T follicular helper cell (primary cell): ENCODE results near the gene PTRH1.

Experiments used
- DNase-seq: peaks from one replicate; pipeline ENCODE4 v3.0.0-alpha.2; 2020; ENCODE audit warnings: low read depth

Gene PTRH1

GRCh38 chr9:127694890-127695720 lies 20.4 kb downstream of the PTRH1 start:
- DNase-seq: no peak

- no peak for DNase-seq
Observed at GRCh38 chr9:127693697-127694096, 21.8 kb downstream of the PTRH1 start.

GRCh38 chr9:127693143-127693542 lies 22.3 kb downstream of the PTRH1 start:
- no peak for DNase-seq

- no peak for DNase-seq
Observed at GRCh38 chr9:127692071-127692470, 23.4 kb downstream of the PTRH1 start.

GRCh38 chr9:127690735-127691134 lies 24.7 kb downstream of the PTRH1 start:
- no peak for DNase-seq

- no peak for DNase-seq
Observed at GRCh38 chr9:127689329-127690000, 26.0 kb downstream of the PTRH1 start.

DNA sequence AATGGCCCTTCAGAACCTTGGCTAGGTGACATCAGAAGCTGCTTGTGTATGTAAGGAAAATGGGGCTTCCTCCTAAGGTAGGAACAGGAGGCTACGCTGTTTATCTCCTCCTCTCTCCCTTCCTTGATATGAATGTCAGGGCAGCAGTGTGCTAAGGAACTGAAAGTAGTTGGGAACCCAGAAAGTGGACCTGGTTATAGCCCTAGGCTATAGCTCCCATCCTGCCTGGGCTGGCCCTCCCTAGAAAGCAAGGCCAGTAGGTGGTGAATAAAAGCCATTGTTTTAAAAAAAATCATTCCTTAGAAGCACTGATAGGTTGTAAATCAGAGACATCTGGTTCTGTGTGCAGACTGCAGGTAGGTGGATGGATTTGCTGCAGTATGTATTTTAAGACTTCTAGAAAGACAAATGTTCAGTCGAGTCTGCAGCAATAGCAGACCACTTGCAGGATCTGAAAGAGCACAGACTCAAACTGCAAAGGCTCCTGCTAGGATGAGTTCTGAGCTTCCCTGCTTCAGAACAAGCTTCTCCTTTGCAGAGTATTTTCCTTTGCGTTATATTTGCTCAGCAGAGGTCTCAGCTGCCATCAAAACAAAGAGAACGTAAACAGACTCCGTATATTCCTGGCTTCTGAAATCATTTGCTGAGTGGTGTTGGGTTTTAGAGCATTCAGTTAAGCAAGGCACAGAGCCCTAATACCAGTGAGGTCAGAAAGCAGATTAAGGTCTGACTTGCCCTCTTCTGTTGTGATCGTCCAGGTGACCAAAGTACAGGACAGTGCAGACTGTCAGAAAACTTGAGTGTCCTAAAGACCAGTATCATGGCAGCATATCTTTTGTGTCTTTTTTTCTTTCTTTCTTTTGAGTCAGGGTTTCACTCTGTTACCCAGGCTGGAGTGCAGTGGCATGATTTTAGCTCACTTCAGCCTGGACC lies 28.7 kb downstream of the PTRH1 start:
- DNase-seq: no peak

DNA sequence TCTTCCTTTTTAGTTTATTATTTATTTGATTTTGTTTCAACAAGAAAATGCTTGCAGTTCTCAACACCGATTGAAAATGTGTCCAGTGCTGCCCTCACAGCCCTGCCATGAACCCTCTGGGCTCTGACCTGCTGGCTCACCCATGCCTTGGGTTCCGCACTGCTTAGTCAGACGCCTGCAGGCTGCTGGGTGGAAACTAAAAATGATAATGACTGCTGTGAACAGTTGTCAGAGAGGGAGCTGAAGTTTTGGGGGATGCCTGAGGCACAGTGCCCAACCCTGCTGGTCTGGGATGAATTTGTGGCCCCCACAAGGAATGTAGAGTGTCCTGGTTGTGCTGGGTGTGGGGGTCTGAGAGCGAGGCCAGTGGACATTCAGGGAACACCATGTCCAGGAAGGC lies 30.9 kb downstream of the PTRH1 start:
- DNase-seq: no peak

DNA sequence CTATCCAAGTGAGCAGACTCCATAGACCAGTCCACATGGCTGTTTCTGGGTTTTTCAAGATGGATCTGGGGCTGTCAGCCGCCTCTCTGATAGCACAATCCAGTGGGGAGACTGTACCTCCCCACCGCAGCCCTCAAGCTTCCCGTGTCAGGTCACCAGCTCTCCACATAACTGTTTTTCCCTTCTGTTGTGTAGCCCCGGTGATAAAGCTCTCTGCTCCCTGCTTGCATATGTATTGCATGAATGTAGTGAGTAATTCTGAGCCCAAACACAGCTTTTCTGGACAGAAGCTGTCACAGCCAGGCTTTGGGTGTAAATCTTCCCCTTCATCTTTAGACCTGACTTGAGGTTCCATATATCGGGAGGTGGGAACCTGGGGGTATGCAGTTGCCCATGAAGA lies 31.7 kb downstream of the PTRH1 start:
- no peak for DNase-seq

DNA sequence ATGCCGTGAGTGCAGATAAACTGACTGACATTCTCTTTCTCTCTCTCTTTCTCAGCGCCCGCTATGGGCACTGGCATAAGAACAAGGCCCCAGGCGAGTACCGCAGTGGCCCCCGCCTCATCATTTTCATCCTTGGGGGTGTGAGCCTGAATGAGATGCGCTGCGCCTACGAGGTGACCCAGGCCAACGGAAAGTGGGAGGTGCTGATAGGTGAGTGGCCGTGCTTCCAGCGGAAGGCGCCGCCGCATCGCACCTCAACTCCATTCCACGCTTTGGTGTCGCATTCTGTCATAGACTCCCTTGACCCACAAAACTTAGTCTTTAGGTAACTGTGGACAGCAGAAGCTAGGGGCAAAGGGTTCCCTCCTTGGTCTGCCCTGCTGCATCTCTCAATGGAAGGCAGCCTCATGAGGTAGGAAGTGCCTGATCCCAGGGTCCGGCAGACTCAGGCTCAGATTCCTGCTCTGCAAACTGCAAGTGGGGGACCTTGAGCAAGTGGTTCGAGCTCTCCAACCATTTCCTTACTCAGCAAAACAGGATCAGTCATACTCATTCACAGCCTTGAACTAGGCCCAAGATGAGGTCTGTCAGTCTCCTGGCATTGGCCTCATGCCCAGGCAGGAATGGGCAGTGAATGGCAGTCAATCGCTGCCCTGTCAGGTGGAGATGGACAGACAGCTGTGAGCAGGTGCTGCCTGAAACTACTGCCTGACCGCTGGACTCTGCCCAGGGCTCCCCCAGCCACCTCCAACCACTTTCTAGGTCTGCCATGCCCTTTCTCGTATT lies 32.9 kb downstream of the PTRH1 start:
- DNase-seq: no peak

DNA sequence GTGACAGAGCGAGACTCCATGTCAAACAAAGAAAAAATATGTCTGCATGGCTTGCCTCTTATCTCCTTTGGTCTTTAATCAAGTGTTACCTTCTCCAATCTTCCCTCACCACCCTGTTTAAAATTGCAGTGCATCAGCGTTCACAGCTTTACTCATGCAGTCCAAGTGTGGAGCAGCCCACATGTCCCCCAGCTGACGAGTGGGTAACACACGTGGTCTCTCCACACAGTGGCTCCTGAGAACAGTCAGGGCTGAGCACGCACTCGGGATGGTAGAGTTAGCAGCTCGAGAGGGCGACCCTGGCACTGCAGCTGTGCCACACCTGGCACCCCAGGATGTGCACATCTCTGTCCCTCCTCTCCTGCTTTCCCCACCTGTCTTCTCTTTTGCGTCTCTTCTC lies 34.6 kb downstream of the PTRH1 start:
- DNase-seq: no peak

GRCh38 chr9:127680226-127680625 lies 35.2 kb downstream of the PTRH1 start:
- DNase-seq: no peak

DNA sequence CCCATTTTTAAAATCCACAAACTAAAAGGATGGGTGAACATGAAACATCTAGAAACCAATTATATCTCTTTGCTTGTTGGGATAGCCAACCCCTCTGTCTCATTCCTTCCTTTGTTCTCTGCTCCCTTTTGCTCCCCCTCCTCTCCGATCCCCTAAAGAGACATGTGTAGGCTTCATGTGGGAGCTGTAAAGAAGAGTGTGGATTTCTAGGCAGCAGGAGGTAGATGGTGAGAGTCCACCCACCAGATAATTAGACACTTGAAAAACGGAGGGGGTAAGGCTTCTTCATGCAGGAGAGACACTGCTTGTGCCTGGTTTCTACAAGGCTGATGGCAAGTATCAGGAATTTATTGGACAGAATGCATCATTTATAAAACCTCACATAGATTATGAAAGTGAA lies 36.0 kb downstream of the PTRH1 start:
- DNase-seq: no peak

DNA sequence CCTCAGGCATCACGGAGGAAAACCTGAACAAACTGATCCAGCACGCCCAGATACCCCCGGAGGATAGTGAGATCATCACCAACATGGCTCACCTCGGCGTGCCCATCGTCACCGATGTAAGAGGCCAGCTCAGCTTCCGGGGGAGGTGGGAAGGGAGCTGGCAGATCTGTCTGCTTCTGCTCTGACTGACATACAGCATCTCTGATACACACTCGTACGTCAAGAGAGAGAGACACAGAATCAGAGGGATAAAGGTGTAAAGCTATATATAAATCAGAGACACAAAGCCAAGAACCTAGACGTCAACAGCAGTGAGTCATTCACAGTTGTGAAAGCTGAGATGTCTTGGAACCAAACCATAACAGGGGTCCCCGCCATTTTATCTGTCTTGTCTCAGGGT lies 38.8 kb downstream of the PTRH1 start:
- DNase-seq: no peak

DNA sequence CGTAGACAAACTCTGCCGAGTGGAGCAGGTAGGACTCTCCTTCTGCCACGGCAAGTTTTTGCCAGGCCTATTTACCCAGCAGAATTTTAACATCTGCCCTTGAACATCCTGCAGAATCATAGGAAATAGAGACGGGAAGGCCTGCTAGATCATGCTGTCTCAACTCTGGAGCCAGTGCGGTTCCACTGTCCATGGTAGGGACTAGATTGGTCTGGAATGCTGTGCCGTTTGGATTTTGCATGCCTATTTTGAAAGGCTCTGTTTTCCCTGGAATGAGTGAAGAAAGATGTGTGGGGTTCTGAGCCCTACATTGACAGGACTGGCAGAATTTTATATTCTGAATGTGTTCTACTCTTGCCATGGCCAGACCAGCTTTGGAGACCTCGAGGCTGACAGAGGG lies 42.2 kb downstream of the PTRH1 start:
- no peak for DNase-seq

- no peak for DNase-seq
Observed at GRCh38 chr9:127667906-127668305, 47.6 kb downstream of the PTRH1 start.

DNA sequence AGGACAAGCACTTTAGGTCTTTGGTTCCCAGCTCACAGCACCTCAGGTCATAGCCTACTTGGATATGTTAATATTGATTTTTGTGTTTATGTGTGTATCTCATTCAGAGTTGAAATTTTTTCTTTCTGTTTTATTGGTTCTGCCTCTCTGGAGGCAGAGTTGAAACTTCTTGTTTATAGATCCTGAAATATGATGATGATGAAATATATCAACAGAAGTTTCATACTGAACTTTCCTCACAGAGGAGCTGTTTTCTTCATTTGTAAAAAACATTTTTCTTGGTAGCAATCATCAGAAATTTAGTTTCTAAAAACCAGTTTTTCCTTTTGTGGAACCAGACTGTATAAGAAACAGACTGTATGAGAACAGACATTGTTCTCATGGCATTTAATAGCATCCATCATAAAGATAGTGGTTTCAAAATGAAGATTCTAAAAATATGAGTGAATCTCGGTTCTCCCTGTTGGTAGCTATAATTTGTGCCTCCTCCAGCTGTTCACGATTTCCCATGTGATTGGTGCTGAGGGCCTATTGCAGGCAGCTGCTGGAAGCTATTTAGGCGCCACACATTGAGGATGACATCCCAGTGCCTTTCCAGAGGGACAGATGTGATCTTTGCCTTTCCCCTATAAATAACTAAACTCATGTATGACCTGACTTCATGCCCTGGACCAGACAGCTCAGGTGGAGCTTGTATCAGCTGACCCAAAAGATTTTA lies 48.2 kb downstream of the PTRH1 start:
- DNase-seq: no peak

- DNase-seq: no peak
Observed at GRCh38 chr9:127664678-127665507, 50.6 kb downstream of the PTRH1 start.

- DNase-seq: no peak
Observed at GRCh38 chr9:127664324-127664677, 51.2 kb downstream of the PTRH1 start.
